ENCODE measurements around the gene GMPR. TPM values are rescaled to one million over a fixed set of nuclear protein-coding genes. Genes with fewer than 3 reads are reported as not detected.
A peak's percentile ranks its signal among the peaks of the same experiment; 100 is the strongest.

The GMPR gene
- total and polyA plus RNA-seq, 10 of the 15 experiments (the other 5 are each of a cell fraction or from before 2014, with no cell fraction given), result 0.15 to 1.8 (median 0.49) TPM; not detected in 1

GRCh38 chr6:16205377-16206144, 32.8 kb upstream of the GMPR start (continued):
- peak; percentile 91 for TF ChIP-seq TBL1XR1 (IDR thresholded peaks at IDR 0.05; ENCODE audit: low read depth, low read length)
- no peak for TF ChIP-seq SUPT20H (IDR thresholded peaks at IDR 0.05; ENCODE audit: borderline replicate concordance, control insufficient read depth, low read depth, low read length)
- peak; percentile 75; the same call in 1 of the 2 replicates for TF ChIP-seq RELB (IDR thresholded peaks at IDR 0.05; ENCODE audit: low read depth)
- TF ChIP-seq ZNF217 (IDR thresholded peaks at IDR 0.05), result no peak
- TF ChIP-seq SMC3 (IDR thresholded peaks at IDR 0.05; ENCODE audit: borderline replicate concordance, low read length), result no peak
- peak; percentile 13 for TF ChIP-seq BCL3 (IDR thresholded peaks at IDR 0.05; ENCODE audit: borderline replicate concordance, insufficient read depth, low read depth, low read length, poor library complexity, severe bottlenecking)
- TF ChIP-seq CUX1 (IDR thresholded peaks at IDR 0.05; ENCODE audit: insufficient replicate concordance, low read depth, low read length), result peak; percentile 20
- no peak for TF ChIP-seq POLR2A (IDR thresholded peaks at IDR 0.05; ENCODE audit: low read depth, low read length)
- no peak for TF ChIP-seq SRF (IDR thresholded peaks at IDR 0.05; ENCODE audit: low read depth in 2 of 2, low read length in 2 of 2)
- no peak for TF ChIP-seq STAT1 (conservative IDR thresholded peaks at IDR 0.05)
- no peak for TF ChIP-seq HSF1 (IDR thresholded peaks at IDR 0.05; ENCODE audit: low read depth, low read length)
- peak; percentile 32; the same call in 1 of the 2 replicates for TF ChIP-seq HCFC1 (IDR thresholded peaks at IDR 0.05; ENCODE audit: low read length)
- no peak for TF ChIP-seq ZNF384 (IDR thresholded peaks at IDR 0.05; ENCODE audit: borderline replicate concordance, low read depth, low read length)
- peak; percentile 96 for TF ChIP-seq NR2C1 (IDR thresholded peaks at IDR 0.05)
- no peak for TF ChIP-seq CBX3 (IDR thresholded peaks at IDR 0.05; ENCODE audit: borderline replicate concordance, low read depth)
- TF ChIP-seq BCLAF1 (IDR thresholded peaks at IDR 0.05), result no peak
